HepG2 (cell line): Measurements from ENCODE around the gene NACC2. TPM values are rescaled to one million over a fixed set of nuclear protein-coding genes. Genes with fewer than 3 reads are reported as not detected.
A peak's percentile ranks its signal among the peaks of the same experiment; 100 is the strongest.

Source experiments
- ARHGAP35 ChIP-seq: sonication (generic); formaldehyde crosslinking; IDR thresholded peaks from 2 replicates; pipeline ENCODE4 v1.9.0; 2022; ENCODE audit warnings: mild to moderate bottlenecking, inconsistent platforms, moderate library complexity, missing genetic modification reagents, borderline replicate concordance
- FOXA3 ChIP-seq: IDR thresholded peaks from 2 replicates; pipeline ENCODE4 v1.6.1; 2016; ENCODE audit warnings: missing genetic modification reagents, missing compliant biosample characterization
- GPN1 ChIP-seq: sonication (generic); formaldehyde crosslinking; IDR thresholded peaks from 2 replicates; pipeline ENCODE4 v1.5.1; 2020; ENCODE audit warnings: missing genetic modification reagents, borderline replicate concordance
- HDAC1 ChIP-seq: sonication (generic); formaldehyde crosslinking; IDR thresholded peaks from 2 replicates; pipeline ENCODE4 v1.5.1; 2020; ENCODE audit warnings: mild to moderate bottlenecking, missing genetic modification reagents
- MXD4 ChIP-seq: IDR thresholded peaks from 2 replicates; pipeline ENCODE4 v1.6.1; 2016; ENCODE audit warnings: mild to moderate bottlenecking, missing biosample characterization, missing genetic modification reagents
- PRMT3 ChIP-seq: sonication (generic); formaldehyde crosslinking; IDR thresholded peaks from 2 replicates; pipeline ENCODE4 v1.8.1; 2022; ENCODE audit warnings: low read depth, mild to moderate bottlenecking, moderate library complexity, missing genetic modification reagents, borderline replicate concordance
- SAP130 ChIP-seq: IDR thresholded peaks from 2 replicates; pipeline ENCODE4 v1.6.1; 2016; ENCODE audit warnings: low read depth
- SATB2 ChIP-seq: sonication (generic); formaldehyde crosslinking; IDR thresholded peaks from 2 replicates; pipeline ENCODE4 v1.5.0; 2020; ENCODE audit warnings: missing genetic modification reagents
- SIX4 ChIP-seq: sonication (generic); formaldehyde crosslinking; IDR thresholded peaks from 2 replicates; pipeline ENCODE4 v1.4.0; 2020; ENCODE audit warnings: missing genetic modification reagents
- SP140L ChIP-seq: sonication (generic); formaldehyde crosslinking; IDR thresholded peaks from 2 replicates; pipeline ENCODE4 v1.4.0; 2020; ENCODE audit warnings: missing genetic modification reagents, borderline replicate concordance
- SUZ12 ChIP-seq: fragments of 150-350 bp; IDR thresholded peaks from 2 replicates; pipeline ENCODE4 v1.6.1; 2014; ENCODE audit warnings: low read depth, low read length
- TMF1 ChIP-seq: sonication (generic); formaldehyde crosslinking; IDR thresholded peaks from 2 replicates; pipeline ENCODE4 v1.8.1; 2022; ENCODE audit warnings: low read depth, missing genetic modification reagents
- ZNF160 ChIP-seq: sonication (generic); formaldehyde crosslinking; IDR thresholded peaks from 2 replicates; pipeline ENCODE4 v1.8.0; 2022; ENCODE audit warnings: mild to moderate bottlenecking, inconsistent platforms, missing genetic modification reagents
- ZNF235 ChIP-seq: sonication (generic); formaldehyde crosslinking; IDR thresholded peaks from 2 replicates; pipeline ENCODE4 v1.8.1; 2023; ENCODE audit warnings: mild to moderate bottlenecking, missing genetic modification reagents, borderline replicate concordance
- ZNF30 ChIP-seq: sonication (generic); formaldehyde crosslinking; IDR thresholded peaks from 2 replicates; pipeline ENCODE4 v1.5.0; 2020; ENCODE audit warnings: mild to moderate bottlenecking, missing genetic modification reagents
- ZNF350 ChIP-seq: sonication (generic); formaldehyde crosslinking; IDR thresholded peaks from 2 replicates; pipeline ENCODE4 v1.4.0; 2020; ENCODE audit warnings: mild to moderate bottlenecking, low read depth, missing genetic modification reagents, borderline replicate concordance
- ZNF382 ChIP-seq: sonication (generic); formaldehyde crosslinking; IDR thresholded peaks from 2 replicates; pipeline ENCODE4 v1.5.0; 2020; ENCODE audit warnings: missing genetic modification reagents, mild to moderate bottlenecking, borderline replicate concordance
- ZNF546 ChIP-seq: sonication (generic); formaldehyde crosslinking; conservative IDR thresholded peaks from 2 replicates; pipeline ENCODE4 v1.8.1; 2023; ENCODE audit warnings: mild to moderate bottlenecking, missing genetic modification reagents
- ZNF747 ChIP-seq: sonication (generic); formaldehyde crosslinking; IDR thresholded peaks from 2 replicates; pipeline ENCODE4 v1.8.1; 2023; ENCODE audit warnings: missing genetic modification reagents, mild to moderate bottlenecking, borderline replicate concordance
- ZSCAN30 ChIP-seq: sonication (generic); formaldehyde crosslinking; IDR thresholded peaks from 2 replicates; pipeline ENCODE4 v1.5.0; 2020; ENCODE audit warnings: mild to moderate bottlenecking, missing genetic modification reagents
- polyA plus RNA-seq, 8 experiments: library from polyadenylated mRNA; depleted of rRNA in 3 of 8; stranded (reverse) in 7 of 8; unstranded in 1 of 8; fragments of >200 nt; fragmentation: Illumina TruSeq in 4 of 8; extraction: Trizol in 4 of 8; gene quantifications; 2 replicates each; pipeline versions ENCODE4 v1.2.1 to v1.2.3, GENCODE V29; 2011 to 2016; ENCODE audit warnings: low read depth in 4 of 8, missing spikeins in 1 of 8, mixed read lengths in 1 of 8; ENCODE audit not compliant: insufficient read depth in 1 of 8
- total RNA-seq, 5 experiments: library from RNA; depleted of rRNA; stranded (reverse); fragments of >200 nt; fragmentation: Illumina TruSeq; extraction: Trizol; gene quantifications; 2 replicates each; pipeline ENCODE4 v1.2.3, GENCODE V29; 2016; ENCODE audit warnings: low read depth in 1 of 5
- TF ChIP-seq, protein P1 (sequence below): sonication (generic); formaldehyde crosslinking; IDR thresholded peaks from 2 replicates; pipeline ENCODE4 v1.8.1; 2023; ENCODE audit warnings: mild to moderate bottlenecking, moderate library complexity, missing genetic modification reagents
- TF ChIP-seq, protein P2 (sequence below): sonication (generic); formaldehyde crosslinking; IDR thresholded peaks from 2 replicates; pipeline ENCODE4 v1.5.0; 2020; ENCODE audit warnings: mild to moderate bottlenecking, missing genetic modification reagents
- TF ChIP-seq, protein P3 (sequence below): sonication (generic); formaldehyde crosslinking; IDR thresholded peaks from 2 replicates; pipeline ENCODE4 v1.5.0; 2020; ENCODE audit warnings: missing genetic modification reagents, mild to moderate bottlenecking, borderline replicate concordance
- TF ChIP-seq, protein P4 (sequence below): sonication (generic); formaldehyde crosslinking; IDR thresholded peaks from 2 replicates; pipeline ENCODE4 v1.5.0; 2020; ENCODE audit warnings: missing genetic modification reagents

The NACC2 gene
- total and polyA plus RNA-seq, 2 of the 13 experiments (the other 11 are each of a cell fraction or from before 2014, with no cell fraction given), result 5.9 to 12.3 TPM

DNA sequence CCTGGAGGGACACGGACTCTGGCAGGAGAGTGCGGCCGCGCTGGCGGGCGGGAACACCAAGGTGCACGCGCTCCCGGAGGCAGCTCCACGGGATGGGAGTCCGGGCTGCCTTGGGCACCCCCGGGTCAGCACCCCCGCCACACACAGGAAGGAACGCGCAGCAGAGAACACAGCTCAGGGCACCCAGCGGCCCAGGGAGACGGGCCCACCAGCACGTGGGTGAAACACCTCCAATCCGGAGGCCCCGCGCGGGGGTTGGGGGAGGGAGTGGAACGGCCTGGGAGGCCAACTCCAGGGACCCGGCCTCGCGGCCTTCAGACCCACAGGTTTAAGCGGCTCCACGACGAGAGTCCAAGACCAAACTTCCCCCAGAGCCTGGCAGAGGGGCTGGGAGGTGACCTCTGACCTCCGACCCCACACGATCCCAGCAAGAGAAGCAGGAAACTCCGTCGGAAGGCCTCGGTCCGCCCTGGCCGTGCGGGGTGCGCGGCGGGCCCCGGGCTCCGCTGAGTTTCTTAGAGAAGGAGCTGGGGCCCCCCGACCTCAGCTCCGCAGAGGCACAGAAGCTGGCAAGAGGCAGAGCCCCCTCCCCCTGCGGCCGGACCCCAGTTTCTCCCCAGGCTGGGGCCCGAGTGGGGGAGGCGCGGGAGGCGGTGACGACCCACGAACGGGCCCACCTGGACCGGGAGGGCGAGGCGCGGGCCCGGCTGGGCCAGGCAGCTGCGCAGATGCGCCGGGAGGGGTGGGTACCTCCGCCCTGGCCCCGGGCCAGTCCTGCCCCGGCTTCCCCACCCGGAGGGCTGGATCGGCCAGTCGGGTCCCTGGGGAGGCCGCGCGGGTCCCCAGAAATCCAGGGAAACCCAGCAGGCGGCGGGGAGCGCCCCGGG lies 851 bp downstream of the NACC2 start (continued):
- TF ChIP-seq, protein P1, sequence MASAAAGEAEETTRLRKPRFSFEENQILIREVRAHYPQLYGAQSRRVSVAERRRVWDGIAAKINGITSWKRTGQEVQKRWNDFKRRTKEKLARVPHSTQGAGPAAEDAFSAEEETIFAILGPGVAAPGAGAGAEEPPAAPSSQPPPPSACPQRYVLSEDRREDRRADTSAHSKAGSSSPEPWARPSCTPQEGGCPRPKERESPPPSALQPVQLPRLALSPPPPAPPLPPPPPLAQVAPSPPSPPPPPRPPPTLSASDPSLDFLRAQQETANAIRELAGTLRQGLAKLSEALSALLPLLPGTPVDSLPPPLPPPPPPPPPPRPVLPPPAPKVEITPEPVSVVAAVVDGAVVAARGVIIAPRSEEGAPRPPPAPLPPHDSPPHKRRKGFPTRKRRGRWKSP (CRISPR knock-in tag), result no peak; the same call in 1 of the 2 replicates
- TF ChIP-seq, protein P2, sequence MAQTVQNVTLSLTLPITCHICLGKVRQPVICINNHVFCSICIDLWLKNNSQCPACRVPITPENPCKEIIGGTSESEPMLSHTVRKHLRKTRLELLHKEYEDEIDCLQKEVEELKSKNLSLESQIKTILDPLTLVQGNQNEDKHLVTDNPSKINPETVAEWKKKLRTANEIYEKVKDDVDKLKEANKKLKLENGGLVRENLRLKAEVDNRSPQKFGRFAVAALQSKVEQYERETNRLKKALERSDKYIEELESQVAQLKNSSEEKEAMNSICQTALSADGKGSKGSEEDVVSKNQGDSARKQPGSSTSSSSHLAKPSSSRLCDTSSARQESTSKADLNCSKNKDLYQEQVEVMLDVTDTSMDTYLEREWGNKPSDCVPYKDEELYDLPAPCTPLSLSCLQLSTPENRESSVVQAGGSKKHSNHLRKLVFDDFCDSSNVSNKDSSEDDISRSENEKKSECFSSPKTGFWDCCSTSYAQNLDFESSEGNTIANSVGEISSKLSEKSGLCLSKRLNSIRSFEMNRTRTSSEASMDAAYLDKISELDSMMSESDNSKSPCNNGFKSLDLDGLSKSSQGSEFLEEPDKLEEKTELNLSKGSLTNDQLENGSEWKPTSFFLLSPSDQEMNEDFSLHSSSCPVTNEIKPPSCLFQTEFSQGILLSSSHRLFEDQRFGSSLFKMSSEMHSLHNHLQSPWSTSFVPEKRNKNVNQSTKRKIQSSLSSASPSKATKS (CRISPR knock-in tag), result no peak
- no peak for TF ChIP-seq SIX4 (CRISPR knock-in tag)
- TF ChIP-seq PRMT3, result no peak
- peak; percentile 73; the same call in 1 of the 2 replicates for TF ChIP-seq MXD4
- no peak for TF ChIP-seq SATB2 (CRISPR knock-in tag)
- no peak for TF ChIP-seq SP140L (CRISPR knock-in tag)
- TF ChIP-seq SUZ12, result no peak
- TF ChIP-seq ZNF350, result 0 out of 2 replicates have a peak, but pooled peaks have one; percentile 60
- no peak for TF ChIP-seq ZNF30 (CRISPR knock-in tag)
- TF ChIP-seq, protein P3, sequence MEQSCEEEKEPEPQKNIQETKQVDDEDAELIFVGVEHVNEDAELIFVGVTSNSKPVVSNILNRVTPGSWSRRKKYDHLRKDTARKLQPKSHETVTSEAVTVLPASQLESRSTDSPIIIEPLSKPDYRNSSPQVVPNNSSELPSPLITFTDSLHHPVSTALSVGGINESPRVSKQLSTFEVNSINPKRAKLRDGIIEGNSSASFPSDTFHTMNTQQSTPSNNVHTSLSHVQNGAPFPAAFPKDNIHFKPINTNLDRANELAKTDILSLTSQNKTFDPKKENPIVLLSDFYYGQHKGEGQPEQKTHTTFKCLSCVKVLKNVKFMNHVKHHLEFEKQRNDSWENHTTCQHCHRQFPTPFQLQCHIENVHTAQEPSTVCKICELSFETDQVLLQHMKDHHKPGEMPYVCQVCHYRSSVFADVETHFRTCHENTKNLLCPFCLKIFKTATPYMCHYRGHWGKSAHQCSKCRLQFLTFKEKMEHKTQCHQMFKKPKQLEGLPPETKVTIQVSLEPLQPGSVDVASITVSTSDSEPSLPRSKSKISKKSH, result no peak
- peak; percentile 12; the same call in 1 of the 2 replicates for TF ChIP-seq TMF1
- TF ChIP-seq ZNF235 (CRISPR knock-in tag), result no peak
- no peak for TF ChIP-seq ZNF747 (CRISPR knock-in tag)
- TF ChIP-seq HDAC1, result peak; percentile 55
- TF ChIP-seq GPN1 (CRISPR knock-in tag), result no peak
- TF ChIP-seq ZNF546 (CRISPR knock-in tag), result 0 out of 2 replicates have a peak, but pooled peaks have one; percentile 29
- TF ChIP-seq ZSCAN30 (CRISPR knock-in tag), result no peak
- TF ChIP-seq SAP130 (CRISPR knock-in tag), result peak; percentile 73
- TF ChIP-seq, protein P4, sequence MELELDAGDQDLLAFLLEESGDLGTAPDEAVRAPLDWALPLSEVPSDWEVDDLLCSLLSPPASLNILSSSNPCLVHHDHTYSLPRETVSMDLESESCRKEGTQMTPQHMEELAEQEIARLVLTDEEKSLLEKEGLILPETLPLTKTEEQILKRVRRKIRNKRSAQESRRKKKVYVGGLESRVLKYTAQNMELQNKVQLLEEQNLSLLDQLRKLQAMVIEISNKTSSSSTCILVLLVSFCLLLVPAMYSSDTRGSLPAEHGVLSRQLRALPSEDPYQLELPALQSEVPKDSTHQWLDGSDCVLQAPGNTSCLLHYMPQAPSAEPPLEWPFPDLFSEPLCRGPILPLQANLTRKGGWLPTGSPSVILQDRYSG (CRISPR knock-in tag), result 0 out of 2 replicates have a peak, but pooled peaks have one; percentile 35
- TF ChIP-seq ARHGAP35 (CRISPR knock-in tag), result no peak
- TF ChIP-seq ZNF160, result no peak
- TF ChIP-seq FOXA3 (CRISPR knock-in tag), result no peak; the same call in 1 of the 2 replicates
- no peak for TF ChIP-seq ZNF382 (CRISPR knock-in tag)
